ENCODE data around the gene GARNL3. TPM values are rescaled to one million over a fixed set of nuclear protein-coding genes. Genes with fewer than 3 reads are reported as not detected.

GARNL3 gene
- total RNA-seq, 1 donor from 2014 or later: 59.1 TPM

- FAIRE-seq (no peak), DNase-seq (ENCODE audit: low spot score in 2 of 2) (no peak)
These were observed 105.6 kb downstream of the GARNL3 start for GRCh38 chr9:127370147-127370579.

DNA sequence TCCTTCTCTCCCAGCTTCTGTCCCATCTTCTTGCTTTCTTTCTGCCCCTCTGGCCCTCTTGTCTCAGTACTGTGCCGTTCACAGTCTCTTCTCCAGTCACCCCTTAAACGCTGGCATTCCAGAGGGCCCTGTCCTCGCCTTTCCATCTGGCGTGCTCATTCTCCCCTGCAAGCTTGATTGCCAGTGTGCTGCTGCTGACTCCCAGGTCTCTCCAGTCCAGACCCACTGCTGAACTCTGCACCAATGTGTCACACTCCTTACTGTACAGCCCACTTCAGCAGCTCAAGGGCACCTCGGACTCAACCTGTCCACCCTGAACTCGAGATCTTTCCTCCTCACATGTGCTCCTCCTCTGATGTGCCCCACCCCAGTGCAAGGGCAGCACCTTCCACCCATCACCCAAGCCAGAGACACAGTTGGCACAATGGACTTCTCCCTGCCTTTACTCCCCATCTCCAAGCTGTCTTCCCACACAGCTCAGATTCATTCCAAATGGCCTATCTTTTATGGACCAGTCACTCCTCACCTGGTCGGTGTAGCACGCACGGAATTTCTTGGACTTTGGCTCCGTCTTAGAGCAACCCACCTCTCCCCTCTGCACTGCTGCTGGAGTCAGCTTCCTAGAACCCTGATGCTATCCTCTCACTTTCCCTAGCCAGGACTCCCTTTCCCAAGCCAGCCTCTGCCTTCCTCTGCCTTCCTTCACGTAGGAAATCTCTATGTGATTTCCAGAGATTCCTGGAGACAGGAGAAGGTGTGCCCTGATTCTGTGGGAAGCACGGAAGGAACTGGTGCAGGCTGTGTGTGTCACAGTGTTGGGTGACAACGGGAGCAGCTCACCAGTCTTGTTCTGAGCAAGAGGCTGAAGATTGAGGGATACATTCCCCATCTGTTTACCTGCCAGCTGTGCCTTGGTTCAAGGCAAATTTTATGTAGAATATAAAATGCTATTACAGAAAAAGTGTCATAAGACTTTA is 106.4 kb downstream of the GARNL3 start:
- no peak for DNase-seq (ENCODE audit: low spot score in 2 of 2)
- FAIRE-seq: no peak

- FAIRE-seq: no peak
- no peak for DNase-seq (ENCODE audit: low spot score in 2 of 2)
These were observed 115.9 kb downstream of the GARNL3 start for GRCh38 chr9:127380479-127380878.

DNA sequence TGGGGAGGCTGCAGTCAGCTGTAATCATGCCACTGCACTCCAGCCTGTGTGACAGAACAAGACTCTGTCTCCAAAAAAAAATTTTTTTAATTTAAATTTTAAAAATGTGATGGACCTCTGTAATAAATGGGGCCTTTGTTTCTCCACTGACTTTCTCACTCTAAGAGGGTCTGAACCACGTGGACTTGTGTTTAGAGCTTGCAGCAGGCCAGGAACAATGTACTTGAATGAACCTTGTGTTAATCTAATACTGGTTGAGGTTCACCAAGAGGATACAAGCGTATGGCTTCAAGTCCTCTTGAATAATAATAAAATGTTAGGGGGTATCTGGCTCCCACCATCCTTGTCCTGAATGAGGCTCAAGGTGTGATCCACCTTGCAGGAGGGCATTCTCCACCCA is 118.0 kb downstream of the GARNL3 start:
- FAIRE-seq (no peak), DNase-seq (ENCODE audit: low spot score in 2 of 2) (no peak)

DNA sequence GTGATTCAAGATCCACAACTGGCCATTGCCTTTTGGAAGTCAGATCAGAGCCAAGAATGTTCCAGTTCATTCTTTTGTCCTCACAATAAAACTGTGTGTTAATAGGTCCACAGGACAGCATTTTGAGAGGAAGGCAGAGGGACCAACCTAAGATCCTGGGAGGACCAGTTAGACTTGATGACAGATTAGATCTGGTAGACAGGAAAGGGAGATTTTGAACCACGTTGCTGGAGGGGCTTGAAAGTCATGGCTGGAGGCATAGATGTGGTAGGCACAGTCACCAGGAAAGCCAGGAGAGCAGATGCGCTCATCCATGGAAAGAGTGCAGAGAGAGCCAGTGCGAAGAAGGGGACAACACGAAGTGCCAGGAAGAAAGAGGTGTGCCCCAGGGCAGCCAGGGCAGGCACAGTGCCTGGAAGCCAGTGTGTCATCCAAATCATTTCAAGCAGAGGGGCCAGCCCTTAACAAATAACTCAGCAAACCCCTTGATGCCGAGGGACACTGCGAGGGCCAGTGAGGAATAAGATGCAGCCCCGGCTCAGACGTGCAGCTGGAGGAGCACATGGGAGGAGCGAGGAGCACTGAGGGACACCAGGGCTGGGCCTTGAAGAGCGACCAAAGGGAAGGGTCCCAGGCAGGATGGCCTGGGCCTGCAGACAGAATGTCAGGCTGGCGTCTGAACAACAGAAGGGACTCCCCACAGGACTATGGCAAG is 119.6 kb downstream of the GARNL3 start:
- DNase-seq (ENCODE audit: low spot score in 2 of 2) (no peak), FAIRE-seq (no peak)

DNA sequence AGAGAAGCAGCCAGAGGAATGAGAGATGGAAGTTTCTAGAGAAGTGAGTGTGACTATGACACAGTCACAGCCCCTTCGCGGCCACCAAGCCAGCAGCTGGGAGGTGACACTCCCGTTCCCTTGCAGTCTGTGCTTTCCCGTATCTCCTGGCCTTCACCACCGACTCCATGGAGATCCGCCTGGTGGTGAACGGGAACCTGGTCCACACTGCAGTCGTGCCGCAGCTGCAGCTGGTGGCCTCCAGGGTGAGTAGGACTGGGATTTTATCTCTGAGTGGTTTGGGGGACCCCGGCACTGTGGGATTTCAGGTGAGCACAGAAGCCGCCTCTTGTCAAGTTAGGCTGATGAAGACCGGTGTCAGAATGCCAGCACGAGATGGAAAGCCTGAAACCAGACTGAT is 120.3 kb downstream of the GARNL3 start:
- FAIRE-seq (no peak), DNase-seq (ENCODE audit: low spot score in 2 of 2) (no peak)

GRCh38 chr9:127386249-127386648 is 121.7 kb downstream of the GARNL3 start:
- DNase-seq (ENCODE audit: low spot score in 2 of 2) (no peak), FAIRE-seq (no peak)

GRCh38 chr9:127386981-127387380 is 122.4 kb downstream of the GARNL3 start:
- no peak for FAIRE-seq

DNA sequence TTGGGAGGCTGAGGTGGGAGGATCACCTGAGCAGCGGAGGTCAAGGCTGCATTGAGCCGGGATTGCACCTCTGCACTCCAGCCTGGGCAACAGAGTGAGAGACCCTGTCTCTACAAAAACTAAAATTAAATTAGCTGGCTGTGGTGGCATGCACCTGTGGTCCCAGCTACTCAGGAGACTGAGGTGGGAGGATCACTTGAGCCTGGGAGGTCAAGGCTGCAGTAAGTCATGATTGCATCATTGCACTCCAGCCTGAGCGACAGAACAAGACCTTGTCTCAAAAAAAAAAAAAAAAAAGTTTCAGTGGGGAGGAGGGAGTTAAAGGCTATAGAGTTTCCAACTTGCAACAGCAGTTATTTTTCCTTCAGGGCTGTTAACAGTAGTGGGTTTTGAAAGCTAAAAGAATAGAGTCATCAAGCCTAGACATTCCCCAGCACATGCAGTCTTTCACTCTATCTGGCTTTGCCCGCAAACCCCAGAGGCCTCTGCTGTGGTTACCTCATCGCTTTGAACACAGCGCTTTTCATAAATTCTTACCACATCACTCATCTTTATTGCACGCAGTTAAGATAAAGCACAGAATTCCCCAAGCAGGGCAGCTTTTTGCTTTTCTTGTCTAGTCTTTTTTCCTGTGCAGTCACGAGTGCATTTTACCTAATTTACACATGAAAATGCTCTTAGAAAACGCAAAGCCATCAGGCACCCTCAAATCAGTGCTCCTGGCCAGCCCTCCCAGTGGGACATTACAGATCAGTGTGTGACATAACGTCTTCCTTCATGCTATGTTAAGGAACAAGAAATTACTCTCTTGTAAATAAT is 123.7 kb downstream of the GARNL3 start:
- DNase-seq (ENCODE audit: low spot score in 2 of 2) (no peak), FAIRE-seq (no peak)

More at GRCh38 chr9:127386981-127387380, 122.4 kb downstream of the GARNL3 start:
- DNase-seq (ENCODE audit: low spot score in 2 of 2): no peak

- DNase-seq (ENCODE audit: low spot score in 2 of 2) (no peak), FAIRE-seq (no peak)
These were observed 124.3 kb downstream of the GARNL3 start for GRCh38 chr9:127388856-127389238.

- FAIRE-seq (no peak), DNase-seq (ENCODE audit: low spot score in 2 of 2) (no peak)
These were observed 125.0 kb downstream of the GARNL3 start for GRCh38 chr9:127389381-127390247.

GRCh38 chr9:127390248-127390545 is 125.6 kb downstream of the GARNL3 start:
- DNase-seq (ENCODE audit: low spot score in 2 of 2) (no peak), FAIRE-seq (no peak)

DNA sequence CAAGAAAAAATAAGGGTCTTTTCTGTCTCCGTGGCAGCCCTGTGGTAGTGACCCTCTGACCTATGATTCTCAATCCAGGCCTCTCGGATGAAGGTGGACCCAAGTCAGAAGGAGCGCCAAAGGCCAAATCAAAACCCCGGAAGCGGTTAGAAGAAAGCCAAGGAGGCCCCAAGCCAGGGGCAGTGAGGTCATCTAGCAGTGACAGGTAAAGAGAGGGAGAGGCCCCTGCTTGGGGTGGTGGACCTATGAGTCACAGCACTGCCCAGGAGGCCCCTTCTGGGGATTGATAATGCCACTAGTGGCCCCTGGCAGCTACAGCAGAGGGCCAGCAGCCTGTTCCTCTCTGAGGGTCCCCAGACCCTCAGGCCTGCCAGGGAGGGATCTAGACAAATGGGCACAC is 126.0 kb downstream of the GARNL3 start:
- FAIRE-seq (no peak), DNase-seq (ENCODE audit: low spot score in 2 of 2) (no peak)

DNA sequence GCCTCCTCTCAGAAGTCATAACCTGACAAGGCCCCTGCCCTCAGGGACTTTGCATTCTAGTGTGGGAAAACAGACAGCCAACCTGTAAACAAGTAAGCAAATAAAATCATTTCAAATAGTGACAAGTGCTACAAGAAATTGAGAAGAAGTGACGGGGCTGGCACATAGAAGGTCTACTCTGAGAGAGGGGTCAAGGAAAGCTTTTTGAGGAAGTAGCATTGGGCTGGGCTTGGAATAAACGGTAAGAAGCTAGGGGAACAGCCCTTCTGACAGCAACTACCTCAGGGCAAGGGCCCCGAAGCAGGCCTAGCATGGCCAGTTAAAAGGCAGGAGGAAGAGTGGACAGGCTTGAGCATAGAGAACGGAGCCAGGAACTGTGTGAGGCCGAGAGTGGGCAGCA is 127.6 kb downstream of the GARNL3 start:
- DNase-seq (ENCODE audit: low spot score in 2 of 2) (no peak), FAIRE-seq (no peak)

DNA sequence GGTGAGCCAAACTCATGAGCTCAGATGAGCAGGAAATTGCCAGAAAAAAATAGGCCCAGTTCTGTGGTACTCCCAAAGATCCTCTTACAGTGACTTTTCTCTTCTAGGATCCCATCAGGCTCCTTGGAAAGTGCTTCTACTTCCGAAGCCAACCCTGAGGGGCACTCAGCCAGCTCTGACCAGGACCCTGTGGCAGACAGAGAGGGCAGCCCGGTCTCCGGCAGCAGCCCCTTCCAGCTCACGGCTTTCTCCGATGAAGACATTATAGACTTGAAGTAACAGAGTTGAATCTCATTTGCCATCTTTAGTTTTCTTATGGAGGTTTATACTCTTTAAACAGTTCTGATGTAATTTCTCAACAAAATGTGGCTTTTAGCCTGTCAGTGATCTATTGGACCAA is 128.4 kb downstream of the GARNL3 start:
- no peak for DNase-seq (ENCODE audit: low spot score in 2 of 2)
- no peak for FAIRE-seq

GRCh38 chr9:127393645-127394044 is 129.1 kb downstream of the GARNL3 start:
- FAIRE-seq: no peak
- no peak for DNase-seq (ENCODE audit: low spot score in 2 of 2)

GRCh38 chr9:127395497-127396252 is 131.1 kb downstream of the GARNL3 start:
- no peak for DNase-seq (ENCODE audit: low spot score in 2 of 2)
- no peak for FAIRE-seq

DNA sequence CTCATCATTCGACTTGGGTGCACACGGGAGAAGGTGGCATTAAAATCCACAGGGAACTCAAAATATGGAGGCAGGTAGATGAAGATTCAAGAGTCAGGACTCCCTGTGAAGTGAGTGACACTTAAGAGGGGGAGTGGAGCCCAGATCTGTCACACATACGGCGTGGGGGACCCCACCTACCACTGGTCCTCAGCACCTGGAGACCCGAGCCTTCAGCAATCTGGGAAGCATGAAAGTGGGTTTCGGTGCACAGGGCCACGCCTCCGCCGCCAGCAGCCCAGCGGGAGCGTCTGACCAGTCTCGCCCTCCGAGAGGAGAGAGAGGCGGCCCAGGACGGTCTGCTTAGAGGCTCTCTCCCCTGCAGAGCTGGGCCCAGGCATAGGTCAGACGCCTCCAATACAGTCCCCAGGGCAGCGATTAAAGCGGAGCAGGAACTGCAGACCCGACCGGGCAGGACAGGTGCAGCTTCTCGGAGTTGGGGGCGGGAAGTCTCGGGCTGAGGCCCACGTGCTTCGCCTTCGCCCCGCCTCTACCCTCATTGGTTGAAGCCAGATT is 131.8 kb downstream of the GARNL3 start:
- DNase-seq (ENCODE audit: low spot score in 2 of 2): no peak
- no peak for FAIRE-seq
